ENCODE measurements around the gene DNAAF5.

The DNAAF5 gene

DNA sequence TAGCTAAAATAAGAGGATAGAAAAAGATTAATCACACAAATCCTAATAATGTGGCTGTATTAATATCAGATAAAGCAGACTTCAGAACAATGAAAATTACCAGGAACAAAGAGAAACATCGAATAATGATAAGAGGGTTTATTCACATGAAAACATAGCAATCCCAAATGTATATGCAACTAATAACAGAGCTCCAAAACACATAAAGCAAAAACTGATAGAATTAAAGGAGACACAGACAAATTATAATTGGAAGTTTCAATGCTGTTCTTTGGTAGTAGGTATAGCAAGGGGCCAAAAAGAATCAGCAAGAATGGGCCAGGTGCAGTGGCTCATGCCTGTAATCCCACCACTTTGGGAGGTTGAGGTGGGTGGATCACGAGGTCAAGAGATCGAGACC is 23.4 kb upstream of the DNAAF5 start:
- FAIRE-seq (no peak), DNase-seq (ENCODE audit: insufficient read length, low spot score) (no peak)
- TF ChIP-seq POU2F2 (IDR thresholded peaks at IDR 0.05; ENCODE audit: low read depth, low read length) (no peak), TAF1 (IDR thresholded peaks at IDR 0.05; ENCODE audit: low read depth, low read length) (no peak)

DNA sequence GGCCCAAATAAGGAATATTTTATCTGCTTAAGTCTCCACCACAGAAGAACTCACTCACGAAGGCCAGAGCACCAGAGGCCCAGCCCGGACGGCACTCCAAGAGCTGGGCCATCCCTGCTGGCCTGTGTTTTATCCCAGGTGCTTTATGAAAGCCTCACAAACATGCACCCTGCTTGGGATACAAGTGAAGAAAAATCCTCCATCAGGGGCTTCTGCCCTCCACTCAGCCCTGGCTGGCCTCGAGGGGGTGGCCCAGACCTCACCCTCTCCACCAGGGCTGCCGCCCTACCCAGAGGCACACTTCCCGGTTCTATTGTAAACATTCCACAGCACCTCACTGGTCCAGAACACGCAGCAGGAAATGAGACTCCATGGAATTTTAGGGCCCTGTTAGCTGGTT is 19.8 kb upstream of the DNAAF5 start:
- no peak for DNase-seq (ENCODE audit: insufficient read length, low spot score)
- TF ChIP-seq SPI1 (IDR thresholded peaks at IDR 0.05; ENCODE audit: low read depth, low read length): no peak
- no peak for TF ChIP-seq PAX5 (IDR thresholded peaks at IDR 0.05; ENCODE audit: insufficient read depth, low read length, severe bottlenecking)
- no peak for TF ChIP-seq POLR2A (IDR thresholded peaks at IDR 0.05; ENCODE audit: low read depth, low read length)
- no peak for TF ChIP-seq POU2F2 (IDR thresholded peaks at IDR 0.05; ENCODE audit: low read depth, low read length)
- TF ChIP-seq POLR2AphosphoS5 (IDR thresholded peaks at IDR 0.05; ENCODE audit: low read depth, low read length): no peak
- TF ChIP-seq TAF1 (IDR thresholded peaks at IDR 0.05; ENCODE audit: low read depth, low read length): no peak
- FAIRE-seq: no peak

DNA sequence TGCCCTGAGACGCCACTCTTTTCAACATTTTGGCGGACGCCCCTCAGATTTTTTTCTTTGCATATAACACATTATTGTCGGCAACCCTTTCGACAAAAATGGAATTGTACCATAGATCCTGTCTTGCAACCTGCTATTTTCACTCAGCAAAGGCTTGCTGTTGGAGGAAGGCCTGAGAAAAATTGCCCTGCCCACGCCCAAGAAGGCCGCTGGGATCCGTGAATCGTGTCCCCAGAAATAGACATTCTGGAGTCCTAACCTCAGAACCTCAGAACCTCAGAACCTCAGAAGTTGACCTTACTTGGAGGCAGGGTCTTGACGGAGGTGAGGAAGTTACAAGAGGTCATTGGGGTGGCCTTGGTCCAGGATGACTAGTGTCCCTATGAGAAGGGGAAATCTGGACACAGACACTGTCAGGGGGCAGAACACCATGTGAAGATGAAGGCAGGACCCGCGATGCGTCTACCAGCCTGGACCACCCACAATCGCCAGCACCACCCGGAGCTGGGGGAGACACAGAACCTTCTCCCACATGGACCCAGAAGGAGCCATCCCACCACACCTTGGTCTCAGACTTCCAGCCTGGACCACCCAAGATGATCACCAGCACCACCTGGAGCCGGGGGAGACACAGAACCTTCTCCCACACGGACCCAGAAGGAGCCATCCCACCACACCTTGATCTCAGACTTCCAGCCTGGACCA is 19.1 kb upstream of the DNAAF5 start:
- no peak for FAIRE-seq
- TF ChIP-seq TAF1 (IDR thresholded peaks at IDR 0.05; ENCODE audit: low read depth, low read length) (no peak), PAX5 (IDR thresholded peaks at IDR 0.05; ENCODE audit: insufficient read depth, low read length, severe bottlenecking) (no peak), POLR2A (IDR thresholded peaks at IDR 0.05; ENCODE audit: low read depth, low read length) (no peak), SPI1 (IDR thresholded peaks at IDR 0.05; ENCODE audit: low read depth, low read length) (no peak), POLR2AphosphoS5 (IDR thresholded peaks at IDR 0.05; ENCODE audit: low read depth, low read length) (no peak), POU2F2 (IDR thresholded peaks at IDR 0.05; ENCODE audit: low read depth, low read length) (no peak)
- DNase-seq (ENCODE audit: insufficient read length, low spot score): no peak

DNA sequence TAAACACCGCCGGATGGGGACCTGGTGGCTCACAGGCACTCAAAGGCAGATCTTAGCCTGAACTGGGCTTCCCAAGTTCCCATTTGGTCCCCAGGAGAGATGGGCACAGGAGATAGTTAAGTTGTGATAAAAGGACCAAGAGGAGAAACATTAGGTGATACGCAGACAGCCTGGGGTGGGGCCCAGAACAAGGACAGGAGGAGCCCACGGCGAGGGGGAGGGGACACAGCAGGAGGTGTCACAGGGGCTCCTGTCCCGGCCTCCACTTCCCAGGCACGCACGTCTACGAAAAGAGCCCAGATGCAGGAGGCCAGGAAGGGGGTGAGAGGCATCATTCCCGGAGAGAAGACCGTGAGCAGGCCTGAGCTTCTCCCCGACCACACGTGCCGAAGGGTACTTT is 16.3 kb upstream of the DNAAF5 start:
- no peak for TF ChIP-seq POLR2A (IDR thresholded peaks at IDR 0.05; ENCODE audit: low read depth, low read length)
- no peak for TF ChIP-seq POLR2AphosphoS5 (IDR thresholded peaks at IDR 0.05; ENCODE audit: low read depth, low read length)
- no peak for TF ChIP-seq TAF1 (IDR thresholded peaks at IDR 0.05; ENCODE audit: low read depth, low read length)
- no peak for TF ChIP-seq SPI1 (IDR thresholded peaks at IDR 0.05; ENCODE audit: low read depth, low read length)
- no peak for TF ChIP-seq POU2F2 (IDR thresholded peaks at IDR 0.05; ENCODE audit: low read depth, low read length)
- TF ChIP-seq PAX5 (IDR thresholded peaks at IDR 0.05; ENCODE audit: insufficient read depth, low read length, severe bottlenecking): no peak
- FAIRE-seq (no peak), DNase-seq (ENCODE audit: insufficient read length, low spot score) (no peak)

DNA sequence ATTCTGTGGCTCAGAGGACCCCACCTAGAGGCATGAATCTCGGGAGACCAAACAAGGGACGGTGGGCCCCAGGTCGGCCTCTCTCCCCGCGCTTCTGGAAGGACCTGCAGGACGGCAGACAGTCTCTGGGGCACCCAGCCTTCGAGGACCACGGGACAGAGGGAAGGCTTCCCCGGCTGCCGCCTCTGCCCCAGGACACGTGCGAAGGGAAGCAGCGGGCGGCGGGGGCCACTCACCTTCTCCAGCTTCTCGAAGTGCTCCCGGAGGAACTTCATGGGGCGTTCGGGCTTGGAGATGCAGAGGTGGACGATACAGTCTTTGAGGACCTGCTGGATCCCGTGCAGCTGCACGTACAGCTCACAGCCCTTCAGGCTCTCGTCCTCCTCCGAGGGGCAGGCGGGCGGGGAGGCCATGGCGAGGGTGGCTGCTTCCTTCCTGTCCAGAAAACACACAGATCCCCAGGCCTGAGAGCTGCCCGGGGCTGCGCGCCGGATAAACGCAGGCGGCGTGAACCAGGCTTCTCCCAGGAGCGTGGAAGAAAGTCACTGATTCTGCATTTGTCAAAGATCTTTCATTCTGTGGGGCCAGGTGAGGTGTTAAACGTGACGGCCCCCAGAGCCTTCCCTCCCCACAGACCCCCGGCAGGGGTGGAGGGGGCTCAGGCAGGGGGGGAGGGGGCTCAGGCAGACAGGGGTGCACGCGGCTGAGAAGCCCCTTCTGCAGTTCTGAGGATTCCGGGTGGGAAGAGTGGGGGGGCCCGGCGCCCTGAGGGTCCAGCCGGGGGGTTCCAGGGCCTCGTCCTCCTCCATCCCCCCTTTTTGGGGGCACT is 15.2 kb upstream of the DNAAF5 start:
- FAIRE-seq: no peak
- DNase-seq (ENCODE audit: insufficient read length, low spot score): no peak
- TF ChIP-seq POLR2A (IDR thresholded peaks at IDR 0.05; ENCODE audit: low read depth, low read length) (no peak), PAX5 (IDR thresholded peaks at IDR 0.05; ENCODE audit: insufficient read depth, low read length, severe bottlenecking) (no peak), POU2F2 (IDR thresholded peaks at IDR 0.05; ENCODE audit: low read depth, low read length) (no peak), TAF1 (IDR thresholded peaks at IDR 0.05; ENCODE audit: low read depth, low read length) (no peak), POLR2AphosphoS5 (IDR thresholded peaks at IDR 0.05; ENCODE audit: low read depth, low read length) (no peak), SPI1 (IDR thresholded peaks at IDR 0.05; ENCODE audit: low read depth, low read length) (no peak)

DNA sequence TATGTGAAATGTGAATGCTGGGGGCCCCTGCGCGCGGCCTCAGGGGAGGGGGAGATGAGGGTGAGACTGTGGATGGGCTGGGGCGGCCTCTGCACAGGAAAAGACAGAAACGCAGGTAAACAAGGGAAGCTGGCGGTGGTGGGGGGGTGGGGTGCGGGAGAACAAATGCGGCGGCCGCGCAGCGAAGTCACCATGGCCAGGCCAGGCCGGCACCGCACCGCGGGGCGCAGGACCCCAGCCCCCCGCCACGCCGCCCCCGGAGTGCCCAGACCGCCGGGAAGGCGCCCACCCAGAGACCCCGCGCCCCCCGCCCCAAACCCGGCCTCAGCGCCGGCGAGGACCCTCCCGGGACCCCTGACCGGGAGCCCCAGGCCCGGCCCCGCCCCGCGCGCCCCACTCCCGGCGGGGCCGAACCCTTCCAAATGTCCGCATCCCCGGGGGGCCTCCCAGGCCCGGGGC is 14.5 kb upstream of the DNAAF5 start:
- DNase-seq (ENCODE audit: insufficient read length, low spot score) (no peak), FAIRE-seq (no peak)
- TF ChIP-seq SPI1 (IDR thresholded peaks at IDR 0.05; ENCODE audit: low read depth, low read length): no peak
- no peak for TF ChIP-seq POLR2AphosphoS5 (IDR thresholded peaks at IDR 0.05; ENCODE audit: low read depth, low read length)
- TF ChIP-seq POLR2A (IDR thresholded peaks at IDR 0.05; ENCODE audit: low read depth, low read length): no peak
- no peak for TF ChIP-seq PAX5 (IDR thresholded peaks at IDR 0.05; ENCODE audit: insufficient read depth, low read length, severe bottlenecking)

DNA sequence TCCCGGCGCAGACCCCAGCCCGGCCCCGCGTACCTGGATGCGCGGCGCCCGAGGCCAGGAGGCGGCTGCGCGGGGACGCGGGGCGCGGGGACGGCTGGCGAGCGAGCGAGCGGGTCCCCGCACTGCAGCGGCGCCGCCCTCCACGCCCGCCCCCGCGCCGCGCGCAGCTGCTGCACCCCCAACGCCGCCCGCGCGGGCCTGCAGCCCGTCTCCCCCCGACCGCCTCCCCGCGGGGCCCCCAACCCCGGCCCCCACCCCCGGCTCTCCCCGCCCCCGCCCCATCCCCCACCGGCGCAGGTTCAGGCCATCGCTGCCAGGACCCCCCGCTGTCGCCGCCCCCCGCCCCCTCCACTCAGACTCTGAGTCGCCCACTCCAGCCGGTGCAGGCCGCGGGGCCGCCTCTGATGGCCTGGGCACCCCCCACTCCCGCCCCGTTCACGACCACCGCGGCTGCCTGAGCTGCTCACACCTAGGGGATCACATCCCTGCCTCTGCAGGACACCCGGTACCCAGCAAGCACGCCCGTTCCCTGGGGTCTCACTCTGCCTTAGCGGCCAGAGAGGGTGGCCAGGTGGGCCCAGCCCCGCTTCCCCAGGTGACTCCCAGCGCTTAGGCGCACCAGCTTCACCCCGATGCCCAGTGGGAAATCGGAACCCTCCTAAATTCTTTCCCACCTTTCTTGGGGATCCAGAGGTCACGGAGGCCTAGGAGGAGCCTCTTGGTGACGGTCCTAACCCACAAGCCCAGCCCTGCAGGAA is 13.9 kb upstream of the DNAAF5 start:
- DNase-seq (ENCODE audit: insufficient read length, low spot score) (peak; percentile 55), FAIRE-seq (no peak)
- TF ChIP-seq POU2F2 (IDR thresholded peaks at IDR 0.05; ENCODE audit: low read depth, low read length) (no peak), POLR2AphosphoS5 (IDR thresholded peaks at IDR 0.05; ENCODE audit: low read depth, low read length) (no peak), POLR2A (IDR thresholded peaks at IDR 0.05; ENCODE audit: low read depth, low read length) (no peak), TAF1 (IDR thresholded peaks at IDR 0.05; ENCODE audit: low read depth, low read length) (no peak), PAX5 (IDR thresholded peaks at IDR 0.05; ENCODE audit: insufficient read depth, low read length, severe bottlenecking) (no peak), SPI1 (IDR thresholded peaks at IDR 0.05; ENCODE audit: low read depth, low read length) (no peak)

DNA sequence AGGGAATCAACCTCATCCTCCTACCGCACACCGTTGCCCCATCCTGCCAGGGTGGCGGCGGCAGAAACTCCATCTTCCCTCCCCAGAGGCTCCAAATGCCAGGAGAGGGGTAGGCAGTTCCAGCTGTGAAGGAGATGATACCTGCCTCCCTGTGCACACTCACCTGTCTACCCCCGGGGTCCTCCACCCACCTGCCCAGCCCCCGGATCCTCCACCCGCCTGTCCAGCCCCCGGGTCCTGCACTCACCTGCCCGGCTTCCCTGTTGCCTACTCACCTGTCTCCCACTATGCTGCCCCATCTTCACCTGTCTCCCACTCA is 13.4 kb upstream of the DNAAF5 start:
- no peak for TF ChIP-seq SPI1 (IDR thresholded peaks at IDR 0.05; ENCODE audit: low read depth, low read length)
- TF ChIP-seq POLR2AphosphoS5 (IDR thresholded peaks at IDR 0.05; ENCODE audit: low read depth, low read length): no peak
- TF ChIP-seq PAX5 (IDR thresholded peaks at IDR 0.05; ENCODE audit: insufficient read depth, low read length, severe bottlenecking): no peak
- no peak for TF ChIP-seq POLR2A (IDR thresholded peaks at IDR 0.05; ENCODE audit: low read depth, low read length)
- no peak for TF ChIP-seq TAF1 (IDR thresholded peaks at IDR 0.05; ENCODE audit: low read depth, low read length)
- no peak for TF ChIP-seq POU2F2 (IDR thresholded peaks at IDR 0.05; ENCODE audit: low read depth, low read length)
- DNase-seq (ENCODE audit: insufficient read length, low spot score) (no peak), FAIRE-seq (no peak)

DNA sequence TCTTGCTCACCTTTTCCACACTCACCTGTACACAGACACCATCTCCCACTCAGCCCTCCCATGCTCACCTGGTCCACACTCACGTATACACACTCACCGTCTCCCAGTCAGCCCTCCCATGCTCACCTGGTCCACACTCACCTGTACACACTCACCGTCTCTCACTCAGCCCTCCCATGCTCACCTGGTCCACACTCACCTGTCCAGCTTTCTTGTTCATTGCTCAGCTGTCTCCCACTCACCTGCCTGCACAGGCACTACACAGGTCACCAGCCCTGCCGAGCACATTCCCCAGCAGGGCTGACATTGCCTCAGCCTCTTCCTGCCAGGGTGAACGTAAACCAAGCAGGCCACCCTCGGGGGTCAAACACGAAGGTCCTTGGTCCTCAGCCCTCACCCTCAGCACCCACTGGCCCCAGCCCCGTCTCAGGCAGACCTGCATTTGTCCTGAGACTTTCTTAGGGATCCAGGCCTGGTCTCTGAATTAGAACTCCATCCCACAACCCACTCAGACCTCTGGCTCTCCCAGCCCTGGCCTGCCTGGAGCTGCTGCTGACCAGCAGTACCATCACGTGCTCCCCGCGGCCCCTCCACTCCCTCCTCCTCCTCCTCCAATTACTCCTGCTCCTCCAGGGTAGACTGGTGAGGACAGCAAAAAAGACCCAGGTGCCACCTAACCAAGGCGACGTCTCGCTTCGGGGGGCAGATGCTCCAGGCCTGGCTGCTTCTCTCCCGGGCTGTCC is 12.8 kb upstream of the DNAAF5 start:
- DNase-seq (ENCODE audit: insufficient read length, low spot score) (no peak), FAIRE-seq (no peak)
- TF ChIP-seq PAX5 (IDR thresholded peaks at IDR 0.05; ENCODE audit: insufficient read depth, low read length, severe bottlenecking): no peak
- no peak for TF ChIP-seq POLR2A (IDR thresholded peaks at IDR 0.05; ENCODE audit: low read depth, low read length)
- no peak for TF ChIP-seq SPI1 (IDR thresholded peaks at IDR 0.05; ENCODE audit: low read depth, low read length)
- TF ChIP-seq TAF1 (IDR thresholded peaks at IDR 0.05; ENCODE audit: low read depth, low read length): no peak
- TF ChIP-seq POU2F2 (IDR thresholded peaks at IDR 0.05; ENCODE audit: low read depth, low read length): no peak
- no peak for TF ChIP-seq POLR2AphosphoS5 (IDR thresholded peaks at IDR 0.05; ENCODE audit: low read depth, low read length)
